ENCODE measurements around the gene CAPN5.

GRCh38 chr11:77127235-77127911 lies 60.6 kb downstream of the CAPN5 start:
- peak; percentile 100 for TF ChIP-seq CTCF (IDR thresholded peaks at IDR 0.05)
- no peak for TF ChIP-seq EZH2 (IDR thresholded peaks at IDR 0.05)
- TF ChIP-seq EZH2phosphoT487 (IDR thresholded peaks at IDR 0.05): no peak

Measured in neural progenitor cell (in vitro differentiated cells).